COLO829 (cell line): Measurements from ENCODE around the gene CASQ2.

Source experiments
- DNase-seq: peaks from one replicate; pipeline ENCODE4 v3.0.0; 2012; ENCODE audit warnings: low spot score

Gene CASQ2

DNA sequence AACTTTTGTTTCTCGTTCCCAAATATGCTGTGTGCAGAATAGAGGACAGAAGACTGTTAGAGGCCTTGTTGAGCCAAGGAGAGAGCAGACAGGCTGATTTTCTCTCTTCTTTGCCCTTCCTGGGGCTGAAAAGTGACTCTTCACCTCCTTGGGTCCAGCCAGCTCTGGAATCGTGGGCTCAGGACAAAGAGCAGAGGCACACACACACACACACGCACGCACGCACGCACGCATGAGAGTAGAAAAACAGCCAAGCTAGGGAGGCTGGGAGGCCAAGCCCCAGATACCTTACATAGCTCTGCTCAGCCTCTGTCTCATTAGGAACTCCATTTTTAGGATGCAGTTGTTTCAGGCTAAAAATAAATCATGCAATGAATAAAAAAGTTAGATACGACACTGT is at the start of gene CASQ2:
Gene CASQ2, minus strand, starts transcription at position 166 of the 400 bp plus-strand sequence. CDS start 173 bp downstream, outside the sequence.
- no peak for DNase-seq

DNA sequence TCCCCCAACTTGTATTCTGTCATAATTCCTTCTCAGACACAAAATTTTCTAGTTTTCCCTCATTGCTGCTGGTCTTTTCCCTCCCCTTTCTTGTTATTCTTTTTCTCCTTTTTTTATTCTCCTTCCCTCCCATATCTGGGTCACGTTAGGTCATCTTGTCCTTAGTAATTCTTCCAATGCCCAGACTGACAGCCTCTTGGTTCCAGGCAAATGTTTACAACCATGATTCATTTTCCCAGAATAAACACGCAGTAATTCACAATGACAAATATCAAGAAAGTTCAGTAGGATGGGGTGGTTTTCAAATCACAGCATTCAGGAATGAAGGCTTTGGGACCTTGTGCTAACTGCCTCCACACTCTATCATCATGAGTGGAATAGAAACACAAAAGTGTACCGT is 47.2 kb upstream of the CASQ2 start:
- DNase-seq = no peak

DNA sequence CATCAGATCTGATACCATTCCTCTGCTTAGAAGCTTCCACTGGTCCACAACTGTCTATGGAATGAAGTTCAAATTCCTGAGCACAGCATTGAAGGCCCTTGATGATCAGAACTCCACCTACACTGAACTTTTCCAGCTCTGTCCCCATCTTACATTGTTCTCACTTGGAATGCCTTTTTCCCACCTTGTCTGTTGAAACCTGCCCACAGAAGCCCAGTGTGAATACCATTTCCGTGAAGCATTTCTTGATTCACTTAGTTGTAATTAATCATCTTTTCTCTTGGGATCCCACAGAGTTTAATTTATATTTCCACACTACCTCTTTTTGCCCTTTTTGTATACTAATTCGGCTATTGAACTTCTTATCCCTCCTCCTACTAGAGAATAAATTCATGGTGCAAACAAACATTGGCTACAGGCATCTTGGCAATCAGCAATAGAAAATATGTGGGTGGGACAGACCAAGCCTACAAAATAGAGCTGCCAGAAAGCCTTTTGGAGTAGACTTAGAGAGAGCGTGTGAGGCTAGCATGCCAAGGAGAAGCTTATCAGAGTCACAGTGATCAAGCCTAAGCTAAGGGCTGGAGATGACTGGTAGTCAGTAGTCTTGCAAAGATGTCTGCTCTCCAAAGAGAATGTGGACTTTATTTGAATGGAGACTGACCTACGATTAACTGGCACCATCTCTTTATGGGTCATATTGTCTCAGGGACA is 46.3 kb upstream of the CASQ2 start:
- DNase-seq = no peak

DNA sequence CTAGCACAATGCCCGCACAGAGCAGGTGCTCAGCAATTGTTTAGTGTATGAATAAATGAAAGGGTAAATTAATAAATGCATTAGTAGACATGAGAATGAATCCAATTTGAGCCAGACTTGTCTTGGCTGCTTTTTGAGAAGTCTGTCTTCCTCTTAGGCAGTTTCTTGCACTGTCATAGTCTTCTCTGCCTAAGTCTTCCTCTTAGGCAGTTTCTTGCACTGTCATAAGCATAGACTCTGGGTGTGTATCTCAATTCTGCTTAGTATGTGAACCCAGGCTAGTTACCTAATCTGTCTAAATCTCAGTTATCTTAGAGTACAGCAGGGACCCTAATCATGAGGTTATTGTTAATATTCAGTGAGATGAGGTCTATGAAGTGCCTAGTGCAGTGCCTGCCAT is 45.2 kb upstream of the CASQ2 start:
- DNase-seq = no peak

DNA sequence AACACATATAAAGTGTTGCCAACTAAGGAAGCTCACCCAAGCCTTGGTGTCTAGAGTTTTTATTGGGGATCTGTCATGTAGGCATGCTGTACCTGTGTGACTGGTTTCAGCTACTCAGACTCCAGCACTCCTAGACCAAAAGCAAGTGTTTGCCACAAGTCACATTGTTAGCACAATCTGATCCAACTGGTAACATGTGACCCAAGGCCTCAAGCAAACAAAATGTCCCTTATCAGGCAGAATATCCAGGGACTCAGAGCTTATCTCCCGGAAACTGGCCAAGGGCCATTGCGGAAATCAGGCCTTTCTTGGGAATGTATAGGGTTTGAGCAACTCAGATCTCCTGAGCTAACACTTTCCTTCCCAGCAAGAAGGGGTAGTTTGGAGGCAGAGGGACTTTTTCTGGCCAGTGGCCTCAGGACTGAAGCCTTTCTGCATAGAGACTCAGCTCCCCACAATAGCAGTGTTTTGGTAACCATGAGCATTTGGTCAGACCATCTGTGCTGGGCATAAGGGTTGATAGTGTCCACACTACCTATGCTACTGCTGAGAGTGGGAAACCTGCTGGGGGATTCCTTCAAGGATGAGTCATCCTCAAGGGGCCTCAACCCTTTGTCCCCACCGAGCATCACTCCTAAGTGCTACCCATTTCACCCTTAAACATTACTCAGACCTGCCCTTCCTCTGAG is 42.8 kb upstream of the CASQ2 start:
- no peak for DNase-seq

DNA sequence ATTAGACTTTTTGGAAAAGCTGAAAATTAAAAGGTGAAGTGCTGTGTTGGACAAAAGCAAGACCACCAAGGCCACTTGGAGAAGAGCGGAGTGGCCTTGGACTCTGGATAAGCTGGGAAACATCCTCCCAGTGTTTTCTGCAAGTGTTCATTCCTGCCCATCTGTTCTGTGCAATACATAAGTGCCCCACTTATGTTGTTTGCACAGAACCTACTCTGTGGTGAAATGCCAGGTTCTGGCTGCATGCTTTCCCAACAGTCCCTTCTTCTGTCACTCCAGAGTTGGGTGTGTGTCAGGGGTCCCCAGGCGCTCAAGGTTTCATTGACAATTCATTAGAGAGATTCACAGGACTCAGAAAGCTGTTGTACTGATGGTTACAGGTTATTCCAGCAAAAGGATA is 42.1 kb upstream of the CASQ2 start:
- DNase-seq = no peak

DNA sequence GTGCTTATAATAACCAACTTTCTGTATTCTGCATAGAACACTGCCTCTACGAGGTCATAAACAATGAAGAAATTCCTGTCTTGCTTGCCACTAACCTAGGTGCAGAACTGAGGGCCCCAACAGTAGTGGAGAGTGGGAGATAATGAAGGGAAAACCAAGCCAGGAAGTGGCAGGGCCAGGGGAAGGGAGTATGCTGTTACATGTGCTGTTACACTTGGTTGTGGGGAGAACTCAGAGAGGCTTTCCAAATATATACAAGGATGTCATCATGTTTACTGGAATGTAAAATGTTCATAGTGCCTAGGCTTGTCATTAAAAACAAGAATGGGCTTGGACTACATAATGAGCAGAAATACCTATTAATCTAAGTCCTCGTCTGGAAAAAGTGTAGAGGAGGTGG is 41.3 kb upstream of the CASQ2 start:
- no peak for DNase-seq

DNA sequence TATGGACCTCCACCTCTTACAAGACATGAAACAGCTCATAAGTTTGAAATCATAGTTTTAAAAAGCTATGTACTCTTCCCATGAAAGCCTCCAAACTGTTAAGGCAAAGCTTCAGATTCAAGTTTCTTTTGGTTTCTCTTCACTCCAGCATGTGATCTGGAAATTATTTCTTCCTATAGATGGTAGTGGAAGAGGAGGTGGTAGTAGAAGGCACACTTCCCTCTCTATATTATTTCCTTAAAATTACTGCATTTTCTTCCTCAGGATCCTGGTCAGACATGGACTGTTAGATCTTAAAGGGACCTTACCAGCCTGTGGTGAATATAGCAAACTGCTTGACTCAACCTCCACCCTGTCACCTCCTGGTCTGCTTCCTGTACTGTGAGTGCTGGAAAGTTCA is 40.6 kb upstream of the CASQ2 start:
- DNase-seq = no peak

DNA sequence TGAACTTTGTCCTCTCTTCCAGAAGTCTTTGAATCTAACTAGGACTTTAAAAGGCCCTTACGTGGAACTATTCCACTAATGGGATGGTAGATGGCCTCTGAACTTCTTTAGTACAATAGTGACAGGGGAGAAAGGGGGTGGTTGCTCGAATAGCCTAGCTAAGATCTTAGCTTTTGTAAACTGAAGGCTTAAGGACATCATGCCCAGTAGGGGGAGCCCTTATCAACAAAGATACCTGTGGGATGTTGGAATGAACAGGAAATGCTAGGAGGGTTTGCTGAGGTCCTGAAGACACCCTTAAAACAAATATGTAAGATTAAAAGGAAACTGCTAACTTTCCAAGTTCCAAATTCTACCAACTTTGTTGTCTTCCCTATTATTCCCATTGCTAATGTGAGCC is 39.2 kb upstream of the CASQ2 start:
- peak; percentile 62 for DNase-seq

DNA sequence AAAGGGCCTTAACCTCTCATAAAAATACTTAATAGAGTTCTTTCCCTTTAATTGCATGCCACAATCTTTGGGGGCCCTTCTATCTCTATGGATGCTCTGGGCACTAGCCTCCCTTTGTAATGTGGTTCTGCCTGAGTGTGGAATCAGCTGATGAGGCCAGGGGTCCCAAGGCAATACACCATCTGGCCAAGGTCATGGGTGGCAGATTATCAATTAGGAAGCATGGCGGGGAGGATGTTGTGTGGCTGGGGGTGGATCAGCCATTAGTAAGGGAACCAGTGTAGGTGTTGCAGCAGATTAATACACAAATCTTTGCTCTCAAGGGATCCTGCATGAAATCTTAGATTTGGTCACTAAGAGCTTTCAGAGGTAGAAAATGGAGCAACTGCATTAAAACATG is 37.1 kb upstream of the CASQ2 start:
- DNase-seq = no peak

DNA sequence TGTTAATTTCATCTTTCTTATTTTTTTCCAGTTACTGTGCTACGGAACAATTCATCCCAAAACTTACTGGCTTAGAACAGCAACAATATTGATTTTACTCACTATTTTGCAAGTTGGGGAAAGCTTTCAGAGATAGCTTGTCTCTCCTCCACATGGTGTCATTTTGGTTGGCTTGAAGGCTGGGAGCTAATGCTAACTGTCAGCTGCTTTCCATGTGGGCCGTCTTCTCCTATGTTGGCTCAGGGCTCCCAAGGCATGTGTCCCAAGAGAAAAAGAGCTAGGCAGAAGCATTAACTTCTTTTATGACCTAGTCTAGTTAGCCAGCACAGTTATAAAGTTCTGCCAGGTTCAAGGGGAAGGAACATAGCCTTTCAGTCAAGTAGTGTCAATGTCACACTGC is 33.9 kb upstream of the CASQ2 start:
- DNase-seq = no peak

DNA sequence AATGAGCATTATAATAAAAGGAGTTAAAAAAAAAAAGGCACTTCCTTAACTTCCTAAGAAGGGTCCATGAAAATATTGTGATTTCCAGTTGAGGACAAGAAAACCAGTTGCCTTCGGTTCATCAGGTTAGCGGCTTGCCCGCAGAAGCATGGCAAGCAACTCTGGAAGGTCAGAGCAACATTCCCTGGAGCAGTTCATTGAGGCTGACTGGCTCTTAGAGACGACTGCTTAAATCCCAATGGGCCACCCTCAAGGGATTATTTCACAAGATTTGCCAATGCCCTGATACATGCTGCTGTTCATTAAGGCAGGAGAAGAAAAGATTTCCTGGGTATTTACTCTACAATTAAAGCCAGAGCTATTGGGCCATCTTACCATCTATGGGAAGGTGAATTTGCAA is 29.0 kb upstream of the CASQ2 start:
- no peak for DNase-seq

DNA sequence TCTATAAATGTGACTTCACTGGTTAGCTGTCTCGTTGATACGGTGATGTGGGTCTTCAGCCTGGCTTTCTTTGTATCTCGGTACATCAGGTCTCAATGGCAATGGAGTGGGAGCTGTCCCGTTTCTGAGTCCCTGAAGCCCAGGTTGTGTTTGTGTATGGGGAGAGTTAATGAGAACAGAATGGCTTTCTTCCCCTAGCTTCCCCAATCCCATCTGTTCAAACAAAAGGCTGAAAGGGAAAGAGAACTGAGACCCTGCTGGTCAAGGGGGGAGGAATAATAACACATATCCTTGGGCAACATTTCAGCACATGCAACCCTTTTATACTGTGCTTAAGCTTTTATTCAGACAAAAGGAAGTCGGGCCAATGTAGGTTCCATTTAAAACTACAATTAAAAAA is 28.4 kb upstream of the CASQ2 start:
- no peak for DNase-seq

DNA sequence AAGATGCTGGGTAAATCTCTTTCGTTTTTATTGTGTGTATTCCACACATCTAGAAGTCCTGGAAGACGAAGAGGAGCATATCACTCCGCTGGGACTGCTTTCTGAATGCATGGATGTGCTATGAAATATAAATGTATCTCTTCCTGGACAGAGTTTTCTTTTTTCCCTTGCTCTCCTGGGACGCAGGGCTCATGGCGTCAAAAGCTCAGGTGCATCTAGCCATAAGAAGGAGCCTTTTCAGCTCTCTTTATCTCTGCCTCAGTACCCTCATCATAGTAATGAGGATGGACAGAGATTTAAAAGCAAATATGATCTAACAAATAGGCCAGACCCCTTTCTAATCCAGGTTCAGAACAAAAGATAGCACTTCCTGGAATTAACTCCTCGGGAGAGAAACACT is 27.5 kb upstream of the CASQ2 start:
- no peak for DNase-seq

DNA sequence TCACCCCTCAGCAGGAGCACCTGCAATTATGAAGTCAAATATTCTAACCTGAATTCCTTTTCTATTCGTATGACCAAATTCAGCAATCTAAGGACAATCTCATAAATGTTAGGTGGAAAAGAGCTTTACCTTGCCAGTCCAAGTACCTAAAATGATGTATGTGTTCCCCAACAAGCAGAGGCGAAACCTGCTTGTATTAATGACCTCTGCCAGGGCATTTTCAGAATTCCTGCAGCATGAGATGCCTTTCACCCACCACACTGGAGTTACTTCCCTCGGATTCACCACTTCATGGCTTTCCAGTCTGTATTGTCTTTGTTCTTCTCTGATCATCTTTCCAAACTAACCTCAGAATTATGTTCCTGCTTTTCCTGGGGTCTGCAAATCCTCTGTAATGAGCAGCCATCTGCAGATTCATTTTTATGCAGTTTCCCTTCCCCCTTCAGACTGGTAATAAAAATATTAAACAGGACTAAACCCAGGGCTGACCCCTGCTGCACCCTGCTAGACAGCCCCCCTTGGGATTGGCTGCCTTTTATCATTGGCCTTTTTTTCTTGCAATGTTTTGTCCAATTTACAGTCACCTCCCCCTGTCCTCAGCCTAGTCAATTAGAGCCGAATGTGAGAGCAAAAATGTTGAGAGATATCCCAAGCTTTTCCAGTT is 26.6 kb upstream of the CASQ2 start:
- DNase-seq = no peak

DNA sequence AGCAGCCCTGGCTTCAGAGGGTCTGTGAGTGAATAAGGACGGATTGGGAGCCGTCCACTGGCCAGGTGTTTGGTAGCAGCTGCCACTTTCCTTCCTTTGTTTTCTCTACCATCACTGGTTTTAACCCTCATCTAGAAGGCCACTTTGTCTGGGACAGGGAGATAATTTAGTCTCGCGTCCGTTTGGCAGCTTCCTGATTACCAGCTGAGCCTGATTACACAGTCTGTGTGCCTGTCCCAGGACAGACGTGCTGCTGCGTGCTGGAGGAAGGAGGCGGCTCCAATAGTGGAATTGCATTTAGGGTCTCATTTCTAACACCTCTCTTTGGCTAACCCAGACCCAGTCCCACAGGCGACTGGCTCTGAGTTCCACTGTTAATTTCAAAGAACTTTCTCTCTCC is 24.6 kb upstream of the CASQ2 start:
- no peak for DNase-seq

DNA sequence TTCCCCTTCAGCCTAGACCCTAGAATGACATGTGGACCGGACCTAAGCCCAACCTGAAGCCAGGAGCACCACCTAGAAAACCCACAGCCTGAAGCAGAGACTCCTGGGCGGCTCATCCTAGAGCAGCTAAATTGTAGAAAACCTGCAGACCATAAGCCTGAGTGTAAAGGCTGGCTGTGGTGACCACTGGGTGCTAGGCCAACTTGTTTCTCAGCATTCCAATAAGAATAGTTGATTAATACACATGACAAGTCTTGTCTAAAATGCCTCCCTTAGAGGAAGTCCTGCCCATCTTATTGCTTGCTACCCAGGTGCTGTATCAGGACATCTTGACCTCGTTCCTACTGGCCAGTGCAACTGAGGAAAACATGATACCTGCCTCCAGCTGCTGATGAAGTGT is 23.3 kb upstream of the CASQ2 start:
- DNase-seq = no peak

DNA sequence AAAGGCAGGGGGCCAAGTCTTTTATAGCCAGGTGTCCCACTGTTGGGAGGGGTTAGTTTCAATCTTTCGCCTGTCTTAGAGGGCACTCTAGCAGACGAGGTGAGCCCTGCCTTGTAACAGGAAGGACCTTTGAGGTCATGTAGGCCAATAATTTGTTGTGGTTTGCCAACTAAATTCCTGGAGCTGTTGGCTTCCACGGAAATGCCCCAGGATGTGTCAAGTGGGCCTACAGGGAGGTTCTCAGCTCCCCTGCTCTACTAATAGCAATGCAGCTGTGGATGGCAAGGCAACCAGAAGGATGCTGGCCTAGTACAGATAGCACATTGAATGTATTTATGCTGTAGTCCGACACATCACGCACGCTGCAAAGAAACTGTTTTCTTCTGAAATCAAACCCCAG is 22.3 kb upstream of the CASQ2 start:
- no peak for DNase-seq

DNA sequence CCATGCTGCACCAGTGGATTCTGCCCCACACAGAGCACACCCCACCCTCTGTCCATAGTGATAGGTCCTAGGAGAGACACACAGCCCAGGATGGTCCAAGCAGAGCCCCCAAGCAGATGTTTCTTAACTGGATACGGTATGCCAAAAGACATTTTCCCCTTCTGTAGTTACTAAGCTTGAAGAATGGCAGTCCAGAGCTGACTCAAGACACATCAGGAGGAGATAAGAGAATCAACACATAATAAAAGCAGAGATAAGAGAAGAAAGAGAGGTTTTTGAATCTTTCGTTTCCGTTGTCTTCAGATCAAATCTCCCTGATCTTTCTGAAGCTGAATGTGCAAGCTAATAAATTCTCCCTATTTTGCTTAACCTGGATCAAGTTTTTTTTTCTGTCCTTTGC is 21.8 kb upstream of the CASQ2 start:
- DNase-seq = no peak

DNA sequence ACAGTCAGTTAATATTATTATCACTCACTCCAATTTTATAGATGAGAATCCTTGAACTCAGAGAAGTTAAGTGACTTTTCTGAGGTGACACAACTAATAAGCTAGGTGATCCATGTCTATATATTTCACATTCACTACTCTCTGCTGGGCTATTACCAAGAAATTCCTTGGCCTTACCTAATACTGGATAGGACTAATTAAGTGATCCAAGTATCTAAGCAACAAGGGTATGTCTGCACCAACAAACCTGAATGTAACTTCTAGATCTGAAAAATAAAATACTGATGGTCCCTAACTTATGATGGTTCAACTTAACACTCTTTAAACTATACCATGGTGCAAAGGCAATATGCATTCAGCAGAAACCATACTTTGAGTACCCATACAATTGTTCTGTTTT is 14.8 kb upstream of the CASQ2 start:
- DNase-seq = no peak

DNA sequence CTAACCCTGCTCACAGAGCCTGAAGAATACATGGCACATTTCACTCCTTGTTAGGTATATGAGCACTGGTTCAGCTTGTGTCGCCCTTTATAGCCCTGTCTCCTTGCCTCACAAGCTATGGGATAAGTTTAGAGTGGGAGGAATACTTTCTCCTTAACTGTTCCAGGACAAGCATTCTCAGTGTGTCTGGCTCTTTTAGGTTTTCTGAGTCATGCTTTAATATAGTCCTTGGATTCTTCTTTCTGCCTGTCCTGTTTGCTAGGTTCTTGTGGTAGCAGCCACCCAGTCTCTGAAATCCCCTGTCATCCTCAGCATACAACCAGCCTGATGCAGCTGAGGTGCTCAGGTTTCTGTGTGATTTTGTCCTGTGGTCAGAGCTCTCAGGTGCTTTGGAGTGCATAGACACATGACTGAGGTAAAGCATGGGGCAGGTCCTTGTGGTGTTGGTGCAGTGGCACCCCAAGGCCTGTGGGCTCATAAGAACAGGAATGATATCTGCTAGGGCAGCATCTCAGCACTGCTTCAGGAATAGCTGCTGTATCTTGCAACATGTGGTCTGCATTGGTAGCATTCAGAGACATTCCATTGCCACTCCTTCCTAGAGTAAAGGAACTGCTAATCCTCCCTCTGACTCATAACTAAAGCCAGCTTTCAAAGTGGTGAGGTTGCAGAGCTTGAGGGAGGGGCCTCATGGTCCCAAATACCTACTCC is 14.2 kb upstream of the CASQ2 start:
- DNase-seq = peak; percentile 22

DNA sequence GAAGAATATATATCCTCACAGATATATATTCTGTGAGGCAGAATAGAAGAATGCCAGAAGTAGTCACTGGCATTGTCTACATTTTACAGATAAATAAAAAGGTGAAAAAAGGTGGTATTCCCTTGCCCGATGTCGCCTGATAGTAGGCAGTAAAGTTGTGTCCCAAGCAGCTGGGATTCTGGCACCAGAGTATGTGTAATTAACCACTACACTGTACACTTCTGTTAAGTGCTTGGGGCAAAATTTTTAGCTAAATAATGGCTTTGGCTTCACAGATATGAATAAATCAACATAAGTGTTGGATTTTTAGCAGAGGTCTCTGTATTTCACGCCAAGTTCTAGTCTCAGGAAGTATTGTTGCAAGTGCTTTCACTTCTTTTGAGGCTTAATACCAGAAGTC is 13.3 kb upstream of the CASQ2 start:
- no peak for DNase-seq

DNA sequence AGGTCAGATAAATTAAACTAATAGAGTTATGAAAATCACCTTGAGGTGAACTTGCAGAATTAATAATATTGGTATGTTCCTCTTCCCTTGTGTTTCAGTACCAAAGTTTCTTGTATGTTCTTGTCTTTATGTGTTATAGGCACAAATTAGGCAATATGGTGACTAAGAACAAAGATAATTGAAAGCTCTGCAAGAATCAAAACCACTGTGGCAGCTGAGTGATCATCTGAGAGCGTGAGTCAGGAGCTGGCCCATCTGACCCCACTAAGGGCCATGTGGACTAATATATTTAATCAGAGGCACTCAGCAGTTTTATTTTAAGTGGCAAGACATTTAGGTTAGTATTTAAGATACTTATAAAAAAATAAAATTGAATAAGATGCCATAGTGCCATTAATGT is 12.8 kb upstream of the CASQ2 start:
- no peak for DNase-seq
